ENCODE measurements around the gene MAP2K2.

GRCh38 chr19:4088975-4089374 lies 34.9 kb downstream of the MAP2K2 start:
- TF ChIP-seq TEAD4 (IDR thresholded peaks at IDR 0.05) (no peak), EGR1 (IDR thresholded peaks at IDR 0.05) (no peak), TCF12 (IDR thresholded peaks at IDR 0.05; ENCODE audit: low read depth) (no peak), EP300 (IDR thresholded peaks at IDR 0.05; ENCODE audit: borderline replicate concordance) (no peak), MAX (IDR thresholded peaks at IDR 0.05) (no peak), FOXM1 (IDR thresholded peaks at IDR 0.05; ENCODE audit: borderline replicate concordance, low read depth) (no peak), USF1 (IDR thresholded peaks at IDR 0.05) (no peak), RAD21 (IDR thresholded peaks at IDR 0.05; ENCODE audit: low read depth) (no peak), CREB1 (IDR thresholded peaks at IDR 0.05; ENCODE audit: low read depth) (no peak), REST (IDR thresholded peaks at IDR 0.05; ENCODE audit: low read depth) (no peak), YY1 (IDR thresholded peaks at IDR 0.05; ENCODE audit: low read depth) (no peak), ZBTB7A (IDR thresholded peaks at IDR 0.05; ENCODE audit: low read depth) (no peak), NFIC (IDR thresholded peaks at IDR 0.05) (no peak), CEBPB (IDR thresholded peaks at IDR 0.05) (no peak)

Measured in Ishikawa (cell line).